ENCODE results near the gene S100PBP. TPM values are rescaled to one million over a fixed set of nuclear protein-coding genes. Genes with fewer than 3 reads are reported as not detected.

Gene S100PBP
- total and polyA plus RNA-seq, 2 donors (not counting 3 experiments of a cell fraction or from before 2014, with no cell fraction given): 15.4 to 38.6 TPM

DNA sequence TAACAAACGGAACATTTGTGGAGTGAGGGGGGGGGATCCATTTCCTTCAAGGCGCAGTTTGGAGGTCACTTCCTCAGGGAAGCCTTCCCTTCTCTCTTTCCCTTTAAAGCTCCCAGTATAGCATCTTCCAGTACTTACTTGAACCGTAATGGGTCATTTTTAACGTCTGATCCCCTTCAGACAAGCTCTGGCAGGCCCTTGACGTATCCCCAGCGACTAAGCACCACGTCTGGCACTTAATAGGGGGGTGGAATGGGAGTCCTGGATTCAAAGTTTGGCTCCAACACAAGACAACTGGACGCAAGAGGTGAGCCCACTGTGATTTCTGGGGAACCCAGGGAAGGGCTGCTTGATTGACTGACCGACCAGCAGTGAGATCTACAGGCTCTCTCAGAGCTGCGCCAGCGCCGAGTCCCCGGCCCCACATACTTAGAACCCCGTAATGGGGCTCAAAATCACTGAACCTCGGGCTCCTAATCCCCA is 736 bp upstream of the S100PBP start:
- no peaks in the 10 kb centered on the region for H3K27me3 ChIP-seq (ENCODE audit: control insufficient read depth in 2 of 2, insufficient read depth in 2 of 2, low read length in 2 of 2)
- ChIA-PET POLR2A (no interaction called here), CTCF (interaction anchor here (0.8 kb wide), 1 partner anchor 166 kb away, joined by 3 read pairs; the partner anchor contains the start of gene RBBP4)
- H4K20me1 ChIP-seq (replicated peaks; ENCODE audit: control insufficient read depth, extremely low read depth, insufficient read depth, low read length): peaks cover 3% of the 10 kb centered on the region
- peak overlapping the region; percentile 54 to 92 (median 83) for H3K4me3 ChIP-seq (replicated peaks in 1 of 3; ENCODE audit: insufficient read depth in 1 of 3, low read depth in 1 of 3, low read length in 3 of 3)
- H3K9me3 ChIP-seq (replicated peaks; ENCODE audit: control insufficient read depth, insufficient read depth, low read length): no peaks in the 10 kb centered on the region
- peak overlapping the region; percentile 90 for H3K9ac ChIP-seq (replicated peaks; ENCODE audit: extremely low read depth, insufficient read depth, low read length)
- no peak for TF ChIP-seq GATA2 (IDR thresholded peaks at IDR 0.05; ENCODE audit: insufficient read depth, insufficient read length, low read depth, low read length)
- TF ChIP-seq FOS (IDR thresholded peaks at IDR 0.05; ENCODE audit: borderline replicate concordance, insufficient read depth, low read length): no peak
- TF ChIP-seq EZH2 (IDR thresholded peaks at IDR 0.05; ENCODE audit: borderline replicate concordance, low read depth, low read length, severe bottlenecking): no peak
- no peak for TF ChIP-seq CTCF (IDR thresholded peaks at IDR 0.05; ENCODE audit: extremely low read depth in 1 of 2, insufficient read depth in 1 of 2, low read depth in 1 of 2, low read length in 2 of 2)
- TF ChIP-seq POLR2A (IDR thresholded peaks at IDR 0.05; ENCODE audit: low read depth, low read length): no peak
- no peak for TF ChIP-seq MAX (IDR thresholded peaks at IDR 0.05; ENCODE audit: insufficient read depth, insufficient read length)
- TF ChIP-seq POLR2AphosphoS5 (IDR thresholded peaks at IDR 0.05; ENCODE audit: insufficient read depth, low read depth, low read length): no peak
- no peak for TF ChIP-seq JUN (IDR thresholded peaks at IDR 0.05; ENCODE audit: borderline replicate concordance, insufficient read depth, insufficient read length, low read depth)
- TF ChIP-seq MYC (IDR thresholded peaks at IDR 0.05; ENCODE audit: low read depth, low read length): no peak
- peak overlapping the region; percentile 60 for H3K27ac ChIP-seq (ENCODE audit: insufficient read depth, low read depth, low read length)
- H3K9me1 ChIP-seq (replicated peaks; ENCODE audit: control insufficient read depth, extremely low read depth, insufficient read depth, low read length): no peaks in the 10 kb centered on the region
- H3K79me2 ChIP-seq (ENCODE audit: control insufficient read depth, insufficient read depth, low read length): peaks cover 64% of the 10 kb centered on the region
- H2AFZ ChIP-seq (ENCODE audit: low read depth, low read length): peak overlapping the region; percentile 18
- FAIRE-seq: peak; percentile 44
- dilution Hi-C loops (cut with MboI; ENCODE audit: extremely low pct_ligation_motif_present, low sequenced_read_pairs) (no loop called here), intact Hi-C loops (cut with micrococcal nuclease) (loop anchor here (1.0 to 5.0 kb wide), 5 partner anchors 22 to 316 kb away; partner anchors contain the start of genes AZIN2 and RBBP4)
- DNase-seq (ENCODE audit: low read depth, low spot score): peak; percentile 67
- BruUV-seq (replicated peaks): TSS peak; percentile 59
- H3K4me2 ChIP-seq (ENCODE audit: insufficient read depth, low read length): peak overlapping the region; percentile 80
- H3K4me1 ChIP-seq (ENCODE audit: control insufficient read depth, extremely low read depth, insufficient read depth, low read length): peaks cover 25% of the 10 kb centered on the region
- H3K36me3 ChIP-seq (ENCODE audit: control insufficient read depth in 2 of 2, extremely low read depth in 1 of 2, insufficient read depth in 2 of 2, low read length in 2 of 2): no peaks in the 10 kb centered on the region
